Measurements from ENCODE around the gene CUL9. TPM values are rescaled to one million over a fixed set of nuclear protein-coding genes. Genes with fewer than 3 reads are reported as not detected.

CUL9 gene
- total RNA-seq, 4 donors from 2014 or later, result 21.5 to 46.6 (median 33.6) TPM

DNA sequence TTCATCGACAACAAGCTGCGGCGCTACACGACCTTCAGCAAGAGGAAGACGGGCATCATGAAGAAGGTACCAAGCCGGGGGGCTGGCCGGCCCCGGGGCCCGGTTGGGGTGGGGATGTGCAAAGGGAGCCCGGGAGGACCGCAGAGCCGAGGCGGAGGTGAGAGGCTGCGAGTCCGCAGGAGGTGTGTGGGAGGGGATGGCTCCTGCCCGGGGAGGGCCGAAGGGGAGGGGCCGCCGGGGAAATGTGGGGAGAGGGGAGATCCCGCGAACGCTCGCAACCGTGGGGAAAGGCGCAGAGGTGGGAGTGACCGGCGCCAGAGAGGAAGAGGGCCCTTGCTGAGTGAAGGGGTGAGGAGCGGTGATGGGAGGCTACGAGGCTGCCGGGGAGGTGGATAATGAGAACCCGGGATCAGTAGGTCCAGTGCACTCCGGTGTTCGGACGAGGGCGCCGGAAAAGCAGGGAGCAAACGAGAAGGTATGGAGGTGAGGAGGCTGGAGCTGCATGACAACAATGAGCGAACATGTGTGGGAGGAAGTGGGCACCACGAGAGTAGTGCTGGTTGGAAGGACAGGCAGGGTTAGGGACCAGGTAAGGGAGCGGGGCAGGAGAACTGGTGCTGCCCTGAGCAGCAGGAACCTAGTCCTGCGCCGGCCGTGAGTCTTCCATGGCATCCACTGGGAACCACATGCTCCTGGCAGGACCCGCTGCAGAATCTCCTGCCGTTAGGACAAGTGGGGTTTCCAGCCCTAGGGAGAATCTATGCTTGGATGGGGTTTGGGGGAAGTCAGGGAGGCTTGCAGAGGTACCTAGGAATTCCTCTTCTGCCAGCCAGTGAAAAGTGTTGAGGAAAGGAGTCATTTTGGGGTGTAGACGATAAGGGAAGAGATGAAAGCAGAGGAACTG, 9.6 kb upstream of the CUL9 start:
- no peaks in the 10 kb centered on the region for H3K27me3 ChIP-seq
- intact Hi-C loops (cut with DNase I), result loop anchor here (10.0 kb wide), 1 partner anchor 342 kb away; the partner anchor contains the start of genes LRRC73, POLR1C and YIPF3
- peak overlapping the region; percentile 98 to 100 (median 99) for H3K27ac ChIP-seq (replicated peaks in 1 of 4)
- peaks cover 18 to 24% (median 20%) of the 10 kb centered on the region in 4 donors for H3K36me3 ChIP-seq
- DNase-seq (ENCODE audit: extremely low spot score), result no peak
- H3K4me1 ChIP-seq, result peaks cover 35 to 50% (median 46%) of the 10 kb centered on the region in 4 donors
- H3K9me3 ChIP-seq, result no peaks in the 10 kb centered on the region
- peak; percentile 34 to 39 for TF ChIP-seq POLR2AphosphoS5 (IDR thresholded peaks at IDR 0.05)
- TF ChIP-seq POLR2A (IDR thresholded peaks at IDR 0.05; ENCODE audit: low read depth), result no peak
- 2% methylated on average over 37 of the region's 46 CpGs for WGBS
- H3K4me3 ChIP-seq, result peak overlapping the region; percentile 88 to 96 (median 96)

DNA sequence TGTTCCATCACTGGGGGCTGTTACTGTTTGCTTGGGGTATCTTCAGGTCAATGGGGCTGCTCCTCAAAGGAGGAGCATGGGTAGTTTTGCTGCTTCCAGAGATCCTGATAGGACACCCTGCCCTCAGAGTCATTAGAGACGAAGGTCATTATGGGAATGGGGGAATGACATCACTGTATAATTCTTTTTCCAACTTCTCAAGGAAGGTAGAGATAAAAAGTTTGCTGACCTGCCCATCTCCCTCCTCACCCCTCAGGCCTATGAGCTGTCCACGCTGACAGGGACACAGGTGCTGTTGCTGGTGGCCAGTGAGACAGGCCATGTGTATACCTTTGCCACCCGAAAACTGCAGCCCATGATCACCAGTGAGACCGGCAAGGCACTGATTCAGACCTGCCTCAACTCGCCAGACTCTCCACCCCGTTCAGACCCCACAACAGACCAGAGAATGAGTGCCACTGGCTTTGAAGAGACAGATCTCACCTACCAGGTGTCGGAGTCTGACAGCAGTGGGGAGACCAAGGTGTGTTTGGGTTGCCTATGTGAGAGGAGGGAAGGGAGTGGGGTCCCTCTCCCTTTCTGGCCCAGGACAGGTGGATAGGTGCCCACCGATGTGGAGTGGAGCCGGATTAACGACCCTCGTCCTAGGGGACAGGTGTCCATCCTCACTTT, 8.3 kb upstream of the CUL9 start:
- Histone ChIP-seq H3K9me3 (no peaks in the 10 kb centered on the region), H3K36me3 (peaks cover 28 to 37% (median 32%) of the 10 kb centered on the region in 4 donors), H3K27ac (replicated peaks in 1 of 4) (peak overlapping the region; percentile 98 to 100 (median 99)), H3K4me3 (peak overlapping the region; percentile 88 to 96 (median 96)), H3K27me3 (no peaks in the 10 kb centered on the region), H3K4me1 (peaks cover 35 to 60% (median 53%) of the 10 kb centered on the region in 4 donors)
- TF ChIP-seq POLR2A (IDR thresholded peaks at IDR 0.05; ENCODE audit: low read depth), result no peak
- TF ChIP-seq, protein P1, sequence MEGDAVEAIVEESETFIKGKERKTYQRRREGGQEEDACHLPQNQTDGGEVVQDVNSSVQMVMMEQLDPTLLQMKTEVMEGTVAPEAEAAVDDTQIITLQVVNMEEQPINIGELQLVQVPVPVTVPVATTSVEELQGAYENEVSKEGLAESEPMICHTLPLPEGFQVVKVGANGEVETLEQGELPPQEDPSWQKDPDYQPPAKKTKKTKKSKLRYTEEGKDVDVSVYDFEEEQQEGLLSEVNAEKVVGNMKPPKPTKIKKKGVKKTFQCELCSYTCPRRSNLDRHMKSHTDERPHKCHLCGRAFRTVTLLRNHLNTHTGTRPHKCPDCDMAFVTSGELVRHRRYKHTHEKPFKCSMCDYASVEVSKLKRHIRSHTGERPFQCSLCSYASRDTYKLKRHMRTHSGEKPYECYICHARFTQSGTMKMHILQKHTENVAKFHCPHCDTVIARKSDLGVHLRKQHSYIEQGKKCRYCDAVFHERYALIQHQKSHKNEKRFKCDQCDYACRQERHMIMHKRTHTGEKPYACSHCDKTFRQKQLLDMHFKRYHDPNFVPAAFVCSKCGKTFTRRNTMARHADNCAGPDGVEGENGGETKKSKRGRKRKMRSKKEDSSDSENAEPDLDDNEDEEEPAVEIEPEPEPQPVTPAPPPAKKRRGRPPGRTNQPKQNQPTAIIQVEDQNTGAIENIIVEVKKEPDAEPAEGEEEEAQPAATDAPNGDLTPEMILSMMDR (IDR thresholded peaks at IDR 0.05), result no peak
- no peak for TF ChIP-seq EP300 (IDR thresholded peaks at IDR 0.05)
- TF ChIP-seq POLR2AphosphoS5 (IDR thresholded peaks at IDR 0.05), result no peak
- WGBS, result 22% methylated on average over 5 of the region's 11 CpGs
- DNase-seq (ENCODE audit: extremely low spot score), result no peak
- intact Hi-C loops (cut with DNase I), result loop anchor here (10.0 kb wide), 1 partner anchor 341 kb away; the partner anchor contains the start of genes LRRC73, POLR1C and YIPF3

DNA sequence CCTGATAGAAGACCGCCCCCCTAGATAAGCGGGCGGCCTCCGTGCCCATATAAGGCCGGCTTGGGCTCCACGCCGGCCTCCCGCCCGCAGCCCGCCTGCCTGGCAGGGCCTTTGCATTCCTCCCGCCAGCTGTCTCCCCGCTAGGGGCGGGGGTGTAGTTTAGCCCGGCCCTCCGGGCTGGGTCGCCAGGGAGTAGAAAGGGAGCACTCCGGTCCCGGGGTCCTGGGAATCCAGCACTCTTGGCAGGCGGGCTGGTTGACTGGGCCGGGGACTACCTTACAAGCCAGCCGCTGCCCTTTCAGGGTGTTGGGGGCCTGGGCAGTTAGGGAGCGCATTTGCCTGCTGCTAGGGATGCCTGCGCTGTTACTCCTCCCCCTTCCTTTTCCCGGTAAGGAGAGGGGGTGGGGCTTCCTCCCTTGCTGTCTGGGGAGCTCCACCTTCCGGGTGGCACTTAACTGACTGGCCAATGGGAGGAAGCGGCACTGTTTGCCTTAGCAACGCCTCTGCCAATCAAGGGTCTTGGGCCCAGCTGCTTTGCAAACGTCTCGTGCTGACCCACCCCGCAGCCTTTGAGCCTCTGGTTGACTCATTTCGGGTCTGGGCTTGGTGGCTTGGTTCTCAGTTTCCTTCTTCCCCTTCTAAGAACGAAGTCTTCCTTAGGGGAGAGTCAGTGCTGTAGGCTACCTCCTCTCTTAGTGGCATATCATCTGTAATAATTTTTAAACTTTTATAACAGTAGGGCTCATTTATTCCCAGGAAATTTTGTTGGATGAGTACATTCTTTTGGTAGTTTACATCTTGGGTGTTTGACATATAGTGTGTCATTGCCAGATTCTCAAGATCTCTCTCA, 7.5 kb upstream of the CUL9 start:
- WGBS, result 4% methylated on average over 23 of the region's 32 CpGs
- no peaks in the 10 kb centered on the region for H3K27me3 ChIP-seq
- peak; percentile 100 for DNase-seq (ENCODE audit: extremely low spot score)
- intact Hi-C loops (cut with DNase I), result loop anchor here (10.0 kb wide), 1 partner anchor 340 kb away; the partner anchor contains the start of genes LRRC73, POLR1C and YIPF3
- no peaks in the 10 kb centered on the region for H3K9me3 ChIP-seq
- TF ChIP-seq EP300 (IDR thresholded peaks at IDR 0.05) (no peak), POLR2AphosphoS5 (IDR thresholded peaks at IDR 0.05) (peak; percentile 90 to 94), POLR2A (IDR thresholded peaks at IDR 0.05; ENCODE audit: low read depth) (peak; percentile 62)
- TF ChIP-seq, protein P1 (IDR thresholded peaks at IDR 0.05), result peak in 2 of 3 experiments; percentile 17 to 28
- peaks cover 34 to 44% (median 40%) of the 10 kb centered on the region in 4 donors for H3K36me3 ChIP-seq
- H3K4me3 ChIP-seq, result peak overlapping the region; percentile 88 to 96 (median 96)
- peaks cover 35 to 60% (median 53%) of the 10 kb centered on the region in 4 donors for H3K4me1 ChIP-seq
- peak overlapping the region; percentile 98 to 100 (median 99) for H3K27ac ChIP-seq (replicated peaks in 1 of 4)

DNA sequence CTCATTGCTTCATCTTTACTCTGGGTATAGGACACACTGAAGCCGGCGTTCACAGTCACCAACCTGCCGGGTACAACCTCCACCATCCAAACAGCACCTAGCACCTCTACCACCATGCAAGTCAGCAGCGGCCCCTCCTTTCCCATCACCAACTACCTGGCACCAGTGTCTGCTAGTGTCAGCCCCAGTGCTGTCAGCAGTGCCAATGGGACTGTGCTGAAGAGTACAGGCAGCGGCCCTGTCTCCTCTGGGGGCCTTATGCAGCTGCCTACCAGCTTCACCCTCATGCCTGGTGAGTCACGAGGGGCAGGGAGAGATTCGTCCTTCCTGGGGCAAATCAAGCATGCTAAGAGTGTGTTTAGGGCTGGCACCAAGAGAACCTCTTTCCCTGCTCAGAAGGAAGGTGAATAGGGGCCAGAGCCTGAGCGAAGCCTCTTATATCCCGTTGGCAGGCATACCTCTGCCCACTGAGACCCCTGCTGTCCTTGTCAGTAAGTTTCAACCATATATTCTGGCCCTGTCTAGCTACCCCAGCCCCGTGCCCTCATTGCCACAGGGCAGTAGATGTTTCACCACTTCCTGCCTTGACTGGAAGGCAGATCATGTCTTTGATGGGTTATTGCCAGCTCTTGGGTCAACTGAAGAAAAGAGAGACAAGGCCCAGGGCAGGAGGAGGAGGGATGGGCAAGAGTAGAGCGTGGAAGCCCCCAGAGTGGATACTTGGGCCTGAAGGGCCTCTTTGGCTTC, 6.1 kb upstream of the CUL9 start:
- Histone ChIP-seq H3K36me3 (peaks cover 44 to 58% (median 53%) of the 10 kb centered on the region in 4 donors), H3K27me3 (no peaks in the 10 kb centered on the region), H3K4me1 (peaks cover 31 to 57% (median 47%) of the 10 kb centered on the region in 4 donors), H3K27ac (replicated peaks in 1 of 4) (peak overlapping the region; percentile 98 to 100 (median 99)), H3K9me3 (no peaks in the 10 kb centered on the region), H3K4me3 (no peak overlapping the region)
- intact Hi-C loops (cut with DNase I), result loop anchor here (10.0 kb wide), 1 partner anchor 339 kb away; the partner anchor contains the start of genes LRRC73, POLR1C and YIPF3
- 88% methylated on average over 10 of the region's 11 CpGs for WGBS
- TF ChIP-seq EP300 (IDR thresholded peaks at IDR 0.05) (no peak), POLR2A (IDR thresholded peaks at IDR 0.05; ENCODE audit: low read depth) (no peak), POLR2AphosphoS5 (IDR thresholded peaks at IDR 0.05) (no peak)
- TF ChIP-seq, protein P1 (IDR thresholded peaks at IDR 0.05), result no peak
- DNase-seq (ENCODE audit: extremely low spot score), result no peak
